ENCODE measurements around the gene MANEAL.

The MANEAL gene

DNA sequence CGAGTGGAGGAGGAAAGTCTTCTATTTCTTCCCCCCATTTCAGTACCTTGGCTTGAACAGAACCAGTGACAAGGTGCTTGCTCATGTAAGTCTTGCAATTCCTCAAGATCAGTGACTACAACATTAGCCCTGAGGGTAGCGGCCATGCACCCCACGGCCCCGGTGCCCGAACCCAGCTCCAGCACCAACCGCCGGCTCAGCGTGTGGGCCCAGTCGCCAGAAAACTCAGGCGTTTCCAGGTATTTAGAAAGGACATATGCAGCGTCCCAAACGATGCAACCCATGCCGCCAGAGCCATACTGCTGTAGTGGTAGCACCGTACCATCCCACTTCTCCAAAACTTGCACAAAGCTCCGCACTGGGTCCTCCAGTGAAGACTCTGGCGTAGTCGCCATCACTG lies 11.2 kb upstream of the MANEAL start:
- DNase-seq, result no peak

DNA sequence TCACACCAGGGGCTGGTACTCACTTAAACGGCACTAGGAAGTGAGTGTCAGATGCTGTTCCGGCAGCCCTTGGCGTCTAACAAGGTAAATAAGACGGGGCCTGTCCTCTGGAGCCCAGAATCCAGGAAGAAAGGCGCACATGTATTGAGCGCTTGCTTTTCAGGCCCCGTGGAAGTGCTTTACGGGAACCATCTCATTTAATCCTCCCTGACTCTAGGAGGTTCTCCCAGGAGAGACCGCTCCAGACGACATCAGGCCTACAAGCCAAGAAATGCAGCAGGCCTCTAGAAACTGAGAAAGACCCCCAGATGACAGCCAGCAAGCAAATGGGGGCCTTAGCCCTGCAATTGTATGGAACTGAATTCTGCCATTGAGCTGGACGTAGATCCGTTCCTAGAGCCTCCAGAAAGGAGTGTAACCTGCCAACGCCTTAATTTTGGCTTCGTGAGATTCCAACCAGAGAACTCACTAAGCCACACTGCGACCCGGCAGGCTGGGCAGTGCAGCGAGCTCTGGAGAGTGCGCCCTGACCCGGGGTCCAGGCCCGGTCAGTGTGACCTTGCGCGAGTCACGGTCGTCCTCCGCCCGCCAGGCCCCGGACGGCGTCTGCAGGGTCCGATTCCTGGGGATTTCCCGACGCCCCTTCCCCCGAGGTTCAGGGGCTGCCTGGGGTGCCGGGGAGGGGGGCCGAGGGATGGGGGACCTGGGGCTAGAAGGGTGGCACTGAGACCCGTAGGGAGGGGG lies 532 bp upstream of the MANEAL start:
- DNase-seq, result no peak

DNA sequence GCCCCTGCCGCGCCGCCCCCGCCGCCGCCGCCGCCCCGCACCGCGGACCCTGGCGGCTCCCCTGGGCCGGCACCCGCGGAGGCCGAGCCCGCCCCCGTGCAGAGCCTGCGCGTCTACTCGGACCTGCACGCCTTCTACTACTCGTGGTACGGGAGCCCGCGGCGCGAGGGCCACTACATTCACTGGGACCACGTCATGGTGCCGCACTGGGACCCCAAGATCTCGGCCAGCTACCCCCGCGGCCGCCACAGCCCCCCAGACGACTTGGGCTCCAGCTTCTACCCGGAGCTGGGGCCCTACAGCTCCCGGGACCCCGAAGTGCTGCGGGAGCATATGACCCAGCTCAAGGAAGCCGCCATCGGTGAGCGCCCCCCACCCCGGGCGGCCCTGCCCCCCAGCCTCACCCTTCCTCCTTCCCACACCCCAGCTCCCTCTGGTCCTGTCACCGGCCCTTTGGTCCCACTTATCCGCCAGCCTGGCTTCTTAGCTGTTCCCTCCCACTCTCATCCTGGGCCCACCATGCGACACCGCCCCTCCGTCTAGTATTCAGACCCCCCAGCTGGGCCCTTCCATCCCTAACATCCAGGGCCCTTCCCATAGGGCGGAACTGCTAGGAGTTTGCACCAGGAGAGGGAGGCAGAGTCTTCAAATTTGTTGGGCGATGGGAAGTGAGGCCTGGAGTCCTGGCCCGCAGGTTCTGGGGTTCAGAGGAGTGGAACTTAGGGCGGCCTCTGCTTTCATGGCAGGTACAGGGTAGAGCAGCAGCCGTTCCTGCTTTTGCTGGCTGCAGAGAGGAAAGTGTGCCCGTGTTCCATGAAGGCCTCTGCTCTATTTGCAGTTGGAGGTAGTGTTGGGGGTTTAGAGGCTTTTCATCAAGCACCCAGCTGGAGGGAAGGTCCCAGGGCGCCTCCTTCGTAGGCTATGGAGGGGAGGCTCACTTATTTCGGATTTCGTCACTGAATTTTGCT lies 1.0 kb downstream of the MANEAL start:
- DNase-seq, result no peak

DNA sequence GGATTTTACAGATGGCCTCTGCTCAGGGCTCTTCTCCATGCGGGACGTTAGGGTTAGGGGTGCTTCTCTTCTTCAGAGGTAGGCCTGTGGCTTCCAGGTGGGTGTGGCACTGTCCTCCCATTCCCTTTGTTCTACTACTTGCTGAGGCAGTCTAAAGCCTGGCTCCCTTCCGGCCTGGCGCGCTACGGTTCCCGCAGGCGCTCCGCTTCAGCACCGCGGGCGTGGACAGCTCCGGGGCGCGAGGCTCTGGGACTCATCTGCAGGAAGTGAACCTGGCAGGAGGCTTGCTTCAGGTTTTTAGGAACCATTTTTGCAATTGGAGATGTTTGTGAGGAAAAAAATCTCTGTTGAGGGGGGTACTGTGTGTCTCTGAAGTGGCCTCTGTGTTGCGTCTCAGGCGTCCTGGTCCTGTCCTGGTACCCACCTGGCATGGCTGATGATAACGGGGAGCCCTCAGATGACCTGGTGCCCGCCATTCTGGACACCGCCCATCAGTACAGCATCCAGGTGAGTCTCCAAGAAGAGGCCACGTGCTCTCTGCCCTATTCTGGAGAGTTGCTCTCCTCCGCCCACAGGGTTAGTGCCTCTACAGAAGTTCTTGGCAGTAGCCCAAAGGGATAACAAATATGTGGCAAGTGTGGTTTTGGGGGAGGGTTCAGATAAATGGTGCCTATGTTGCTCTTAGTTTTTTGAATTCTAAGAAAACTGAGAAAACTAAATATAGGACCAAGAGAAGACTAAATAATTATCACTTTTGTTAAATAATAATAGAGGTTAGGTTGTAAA lies 1.9 kb downstream of the MANEAL start:
- DNase-seq, result peak in 1 of 2 experiments; percentile 48

DNA sequence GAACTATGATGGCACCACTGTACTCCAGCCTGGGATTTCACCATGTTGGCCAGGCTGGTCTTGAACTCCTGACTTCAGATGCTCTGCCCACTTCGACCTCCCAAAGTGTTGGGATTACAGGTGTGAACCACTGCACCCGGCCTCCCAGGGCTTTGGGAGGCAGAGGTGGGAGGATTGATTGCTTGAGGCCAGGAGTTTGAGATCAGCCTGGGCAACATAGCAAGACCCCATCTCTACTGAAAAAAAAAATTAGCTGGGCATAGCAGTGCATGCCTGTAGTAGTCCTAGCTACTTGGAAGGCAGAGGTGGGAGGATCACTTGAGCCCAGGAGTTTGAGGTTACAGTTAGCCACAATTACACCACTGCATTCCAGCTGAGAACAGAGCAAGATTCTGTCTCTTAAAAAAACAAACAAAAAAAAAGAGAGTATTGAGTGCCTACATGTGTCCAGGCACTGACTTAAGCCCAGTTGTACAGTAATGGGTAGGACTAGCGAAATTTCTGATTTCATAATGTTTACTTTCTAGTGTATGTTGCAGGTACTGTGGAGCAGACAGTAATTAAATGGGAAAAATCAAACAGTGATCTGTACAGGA lies 4.2 kb downstream of the MANEAL start:
- DNase-seq, result no peak

DNA sequence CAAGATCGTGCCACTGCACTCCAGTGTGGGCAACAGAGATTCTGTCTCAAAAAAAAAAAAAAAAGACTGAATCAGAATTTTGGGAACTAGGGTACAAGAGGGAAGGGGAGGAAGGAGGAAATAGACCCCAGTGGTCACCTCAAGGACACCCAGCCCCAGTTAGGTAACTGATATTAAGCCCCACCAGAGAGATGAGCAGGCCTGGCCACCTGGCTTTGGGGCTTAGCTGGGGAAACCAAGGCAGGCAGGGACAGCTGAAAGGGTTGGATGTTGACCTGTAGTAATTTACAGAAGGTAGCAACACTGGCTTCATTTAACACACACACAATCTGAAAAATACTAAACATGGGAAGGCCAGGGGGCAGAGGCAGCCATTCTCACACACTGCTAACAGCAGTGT lies 8.8 kb downstream of the MANEAL start:
- no peak for DNase-seq

DNA sequence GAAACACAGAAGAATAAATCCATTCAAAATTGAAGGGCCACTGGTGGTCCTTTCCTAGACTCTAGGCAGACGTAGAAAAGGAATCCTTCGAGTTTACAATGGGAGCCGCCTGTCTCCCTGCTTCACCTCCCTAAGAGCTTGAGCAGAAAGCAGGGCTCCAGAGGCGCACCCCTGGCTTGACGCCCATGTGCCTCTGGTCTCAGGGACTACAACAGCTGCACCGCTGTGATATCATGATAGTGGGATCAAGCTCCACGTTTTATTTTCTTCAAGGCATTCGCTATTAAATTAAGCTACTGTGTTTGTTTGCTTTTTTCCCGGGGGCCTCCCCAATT lies 13.5 kb downstream of the MANEAL start:
- DNase-seq, result no peak

DNA sequence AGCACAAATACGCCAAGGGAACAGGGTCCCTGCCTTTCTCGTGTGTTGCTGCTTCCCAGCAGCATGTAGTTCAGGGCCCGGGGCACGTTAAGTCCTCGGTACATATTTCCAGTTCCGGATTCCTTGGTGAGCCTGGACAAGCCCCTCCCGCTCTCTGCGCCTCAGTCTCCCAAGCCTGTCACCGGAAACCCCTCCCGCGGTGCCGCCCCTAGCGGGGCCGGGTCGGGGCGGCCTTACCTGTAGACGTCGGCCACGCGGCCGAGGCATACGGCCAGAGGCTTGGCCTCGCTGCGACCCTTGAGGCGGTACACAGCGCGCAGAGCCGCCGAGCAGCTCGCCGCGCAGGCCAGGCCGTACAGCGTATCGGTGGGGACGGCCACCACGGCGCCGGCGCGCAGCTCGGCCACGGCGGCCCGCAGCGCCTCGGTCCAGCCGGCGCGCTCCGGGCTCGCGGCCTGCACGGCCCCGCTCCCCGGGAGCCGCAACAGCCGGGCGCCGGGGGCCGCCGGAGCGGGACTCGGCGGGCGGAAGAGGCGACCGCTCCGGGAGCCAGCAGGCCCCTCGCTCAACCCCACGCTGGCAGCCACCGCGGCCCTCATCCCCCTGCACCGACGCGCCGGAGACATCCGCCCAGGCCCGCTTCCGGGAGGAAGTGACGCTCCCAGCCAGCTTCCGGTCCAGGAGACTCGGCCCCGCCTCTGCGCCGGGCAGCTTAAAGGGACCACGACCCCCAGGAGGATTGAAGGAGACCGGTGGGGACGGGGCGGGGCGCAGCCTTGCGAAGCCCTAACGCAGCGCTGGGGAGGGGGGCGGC lies 14.1 kb downstream of the MANEAL start, which contains the start of the genes C1orf122 and YRDC:
C1orf122 (plus strand) TSS at position 236 of the 814 bp plus-strand sequence. CDS start 615 bp downstream, outside the sequence.
YRDC (minus strand) TSS at position 654 of the 814 bp plus-strand sequence; CDS start at position 626, 28 bp downstream.
- peak; percentile 91 to 93 for DNase-seq

DNA sequence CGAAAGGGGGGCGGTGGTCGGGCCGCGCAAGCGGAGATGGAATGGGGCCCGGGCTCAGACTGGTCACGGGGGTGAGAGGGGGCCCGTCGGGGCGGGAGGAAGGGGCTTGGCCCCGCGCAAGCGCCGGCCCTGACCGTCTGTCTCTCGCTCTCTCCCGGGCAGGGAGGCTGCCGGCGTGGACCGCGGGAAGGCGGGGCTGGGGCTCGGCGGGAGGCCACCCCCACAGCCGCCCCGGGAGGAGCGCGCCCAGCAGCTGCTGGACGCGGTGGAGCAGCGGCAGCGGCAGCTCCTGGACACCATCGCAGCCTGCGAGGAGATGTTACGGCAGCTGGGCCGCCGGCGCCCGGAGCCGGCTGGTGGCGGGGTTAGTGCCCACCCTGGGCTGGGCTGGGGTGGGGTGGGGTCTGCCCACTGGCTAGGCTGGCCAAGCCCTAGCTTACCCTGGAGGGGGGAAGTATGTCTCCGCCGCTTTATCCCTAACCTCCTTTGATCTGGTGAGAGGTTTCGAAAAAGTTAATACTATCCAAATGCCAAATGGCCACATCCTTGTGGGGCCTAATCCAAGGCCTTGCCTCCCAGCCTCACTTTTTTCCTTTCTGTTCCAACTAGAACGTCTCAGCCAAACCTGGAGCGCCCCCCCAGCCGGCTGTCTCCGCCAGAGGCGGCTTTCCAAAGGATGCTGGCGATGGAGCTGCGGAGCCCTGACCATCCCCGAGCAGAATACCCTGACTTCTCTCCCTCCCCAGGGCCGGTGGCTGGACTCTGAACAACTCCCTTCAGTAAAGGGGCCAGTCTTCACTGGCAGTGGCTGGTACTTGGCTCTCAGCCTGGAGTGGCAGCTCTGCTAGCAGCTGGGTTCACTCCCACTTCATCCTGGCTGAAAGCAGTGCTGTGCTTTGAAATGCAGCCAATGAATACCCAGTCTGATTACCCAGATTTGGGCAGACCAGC lies 15.0 kb downstream of the MANEAL start:
- DNase-seq, result peak in 1 of 2 experiments; percentile 15

DNA sequence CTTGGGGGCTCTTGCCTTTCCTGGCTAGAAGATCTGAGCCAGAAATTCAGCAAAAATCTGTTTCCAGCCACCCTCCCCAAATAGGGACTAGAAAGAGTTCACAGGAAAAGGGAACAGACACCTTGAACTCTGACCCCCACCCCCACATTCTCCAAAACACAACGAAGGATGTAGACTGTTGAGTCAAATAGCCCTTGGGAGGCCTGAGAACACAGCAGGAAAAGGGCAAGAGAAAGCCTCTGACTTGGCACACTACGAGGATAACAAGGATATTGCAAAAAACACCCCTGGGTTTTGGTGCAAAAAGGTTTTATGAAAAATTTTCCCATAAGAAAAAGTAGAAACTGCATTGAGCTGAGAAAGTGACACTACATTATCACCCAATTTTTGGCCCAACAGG lies 16.3 kb downstream of the MANEAL start:
- no peak for DNase-seq

DNA sequence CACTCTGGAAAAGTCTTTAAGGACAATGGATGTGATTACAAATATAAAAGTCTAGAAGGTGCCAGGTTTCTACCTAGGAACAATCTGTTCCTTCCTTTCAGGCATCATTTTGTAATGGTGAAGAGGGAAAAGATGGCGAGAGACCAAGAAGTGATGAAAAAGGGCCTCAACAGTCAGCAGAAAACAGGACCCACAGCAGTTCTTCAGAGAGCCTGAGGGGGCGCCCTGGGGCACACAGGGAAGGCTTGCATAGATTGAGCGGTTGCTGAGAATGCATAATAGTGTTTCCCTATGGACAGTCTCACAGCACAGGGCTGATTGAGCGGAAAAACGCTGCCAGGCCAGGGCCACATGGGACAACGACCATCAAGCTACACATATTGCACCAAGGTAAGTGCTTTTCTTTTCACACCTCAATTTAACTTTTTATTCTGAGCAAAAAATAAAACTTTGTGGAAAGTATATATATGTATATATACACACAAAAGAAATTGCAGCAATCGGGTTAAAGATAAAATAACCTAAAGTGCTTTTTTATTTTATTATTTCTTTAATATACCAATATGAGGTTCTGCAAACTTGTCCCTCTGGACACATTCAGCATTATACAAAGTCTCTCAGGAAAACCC lies 17.5 kb downstream of the MANEAL start:
- DNase-seq, result peak; percentile 50 to 60

DNA sequence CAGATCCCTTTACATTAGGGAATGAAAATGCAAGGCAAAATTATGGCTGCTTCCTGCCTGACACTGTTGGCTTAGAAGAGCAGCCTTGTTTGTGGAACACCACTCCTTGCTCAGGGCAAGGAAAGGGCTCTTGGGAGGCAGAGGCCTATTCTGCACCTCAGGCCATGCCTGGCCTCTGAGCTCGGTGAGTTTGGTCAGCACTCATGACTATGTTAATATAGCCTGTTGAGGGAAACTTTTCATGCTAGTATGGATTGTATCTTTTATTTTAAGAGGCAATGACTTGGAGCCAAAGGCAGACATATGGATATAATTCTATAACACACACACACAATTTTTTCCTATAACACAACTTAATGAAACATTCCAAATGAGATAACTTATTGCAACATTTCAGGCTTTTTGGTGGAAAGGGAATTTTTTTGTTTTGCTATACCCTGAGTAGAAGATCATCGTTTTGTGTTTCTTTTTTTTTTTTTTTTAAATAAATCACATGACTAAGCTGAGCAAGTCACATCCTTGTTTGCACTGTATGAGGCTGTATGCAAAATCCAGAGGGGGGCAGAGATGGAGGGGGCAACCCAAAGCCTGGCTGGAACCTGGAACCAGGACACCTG lies 20.0 kb downstream of the MANEAL start:
- DNase-seq, result no peak

DNA sequence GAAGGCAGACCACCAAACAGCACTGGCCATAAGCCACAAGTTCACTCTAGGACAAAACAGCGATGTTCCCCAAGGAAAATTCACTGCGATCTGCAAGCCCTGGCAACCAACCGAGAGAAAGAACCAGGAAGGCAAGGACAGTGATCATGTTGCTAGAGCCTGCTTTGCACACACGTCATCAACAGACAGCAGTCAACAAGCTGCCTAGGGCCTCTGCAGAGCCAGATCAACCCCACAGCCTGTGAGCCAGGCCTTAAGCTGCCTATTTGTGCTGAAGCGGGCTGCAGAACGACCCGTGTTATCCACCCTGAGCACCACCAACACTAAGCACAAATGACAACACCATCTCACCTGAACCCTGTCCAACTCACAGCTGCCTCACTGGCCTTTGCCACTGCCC lies 20.6 kb downstream of the MANEAL start:
- DNase-seq, result no peak

DNA sequence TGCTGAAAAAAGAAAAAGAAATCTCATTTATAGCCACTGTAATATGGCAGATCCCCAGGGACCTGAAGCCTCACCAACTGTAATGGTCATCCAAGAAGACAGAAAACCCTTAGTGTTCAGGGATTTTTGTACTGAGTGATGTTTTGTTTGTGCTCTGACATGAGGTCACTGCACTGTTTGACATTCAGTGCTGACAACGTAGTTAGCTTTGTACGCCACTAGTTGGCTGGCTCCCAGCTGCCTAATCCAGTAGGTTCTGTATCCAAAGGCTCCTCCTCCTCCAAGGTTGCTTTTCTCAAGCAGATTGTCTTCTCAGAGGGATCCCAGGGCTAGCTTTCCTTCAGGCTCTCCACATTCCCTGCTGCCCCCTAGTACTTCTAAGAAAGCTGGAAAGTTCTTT lies 23.8 kb downstream of the MANEAL start:
- no peak for DNase-seq

DNA sequence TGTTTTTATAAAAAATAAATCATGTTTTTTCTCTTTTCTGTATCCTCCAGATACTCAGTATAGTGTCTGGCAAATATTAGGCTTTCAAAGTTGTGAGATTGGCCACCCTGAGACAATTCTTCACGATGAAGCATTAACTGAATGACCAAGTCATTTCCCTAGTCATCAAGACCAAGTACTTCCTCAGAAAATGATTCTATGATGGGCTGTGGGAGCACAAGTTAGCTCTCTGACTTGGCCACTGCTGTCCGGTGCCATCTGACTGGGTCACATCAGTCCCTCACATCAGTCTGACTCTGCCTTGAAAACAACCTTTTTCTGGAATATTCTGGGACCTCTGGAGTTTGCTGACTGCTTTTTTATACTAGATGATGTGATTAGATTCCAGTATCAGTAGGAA lies 27.8 kb downstream of the MANEAL start:
- no peak for DNase-seq

DNA sequence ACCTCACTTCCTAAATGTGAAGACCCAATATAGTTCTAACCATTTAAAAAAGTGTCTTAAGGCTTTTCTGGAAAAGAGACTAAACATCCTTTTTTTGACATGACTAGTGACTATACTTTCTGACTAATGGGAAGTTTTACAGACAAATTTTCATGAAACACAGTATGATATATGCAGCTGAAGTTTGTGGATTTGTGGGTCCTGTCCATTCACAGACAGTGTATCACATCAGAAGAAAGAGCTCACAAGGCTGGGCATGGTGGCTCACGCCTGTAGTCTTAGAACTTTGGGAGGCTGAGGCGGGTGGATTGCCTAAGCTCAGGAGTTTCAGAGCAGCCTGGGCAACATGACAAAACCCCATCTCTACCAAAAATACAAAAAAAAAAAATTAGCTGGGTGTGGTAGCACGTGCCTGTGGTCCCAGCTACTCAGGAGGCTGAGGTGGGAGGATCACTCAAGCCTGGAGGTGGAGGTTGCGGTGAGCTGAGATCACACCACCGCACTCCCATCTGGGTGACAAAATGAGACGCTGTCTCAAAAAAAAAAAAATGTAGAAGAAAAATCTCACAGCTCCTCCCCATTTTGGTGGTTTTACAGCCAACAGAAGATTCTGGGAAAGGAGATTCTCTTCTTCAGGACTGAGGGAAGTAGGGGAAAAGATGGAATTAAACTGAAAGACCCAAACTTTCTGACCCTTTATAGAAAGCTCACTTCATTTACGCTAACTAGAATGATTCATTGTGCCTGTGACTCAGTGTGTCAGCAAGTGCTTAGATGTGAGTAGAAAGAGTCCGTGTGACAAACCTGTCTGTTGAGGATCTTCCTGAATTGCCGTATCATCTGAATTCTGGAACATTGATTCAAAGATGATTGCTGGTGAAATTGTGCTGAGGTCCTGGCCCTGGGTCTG lies 29.5 kb downstream of the MANEAL start:
- DNase-seq, result no peak

DNA sequence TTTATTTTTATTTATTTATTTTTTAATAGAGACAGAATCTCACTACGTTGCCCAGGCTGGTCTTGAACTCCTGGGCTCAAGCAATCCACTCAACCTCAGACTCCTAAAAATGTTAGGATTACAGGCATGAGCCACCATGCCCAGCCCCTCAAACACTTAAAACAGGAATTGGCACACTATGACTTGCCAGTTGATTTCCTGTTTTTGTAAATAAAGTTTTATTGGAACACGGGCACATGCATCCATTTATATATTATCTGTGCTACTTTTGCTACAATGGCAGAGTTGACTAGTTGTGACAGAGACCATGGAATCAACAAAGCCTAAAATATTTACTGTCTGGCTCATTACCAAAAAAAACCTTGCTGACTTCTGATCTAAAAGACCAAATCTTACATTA lies 30.4 kb downstream of the MANEAL start:
- no peak for DNase-seq

DNA sequence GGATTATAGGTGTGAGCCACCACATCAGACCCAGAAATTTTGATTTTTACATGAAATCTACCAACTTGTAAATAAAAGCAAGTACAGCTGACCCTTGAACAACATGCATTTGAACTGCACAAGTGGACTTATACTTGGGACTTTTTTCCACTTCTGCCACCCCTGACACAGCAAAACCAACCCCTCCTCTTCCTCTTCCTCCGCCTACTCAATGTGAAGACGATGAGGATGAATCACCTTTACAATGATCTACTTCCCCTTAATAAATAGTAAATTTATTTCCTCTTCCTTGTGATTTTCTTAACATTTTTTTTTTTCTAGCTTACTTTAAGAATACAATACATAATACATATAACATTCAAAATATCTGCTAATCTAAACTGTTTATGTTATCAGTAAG lies 31.9 kb downstream of the MANEAL start:
- no peak for DNase-seq

Measured in stimulated activated CD4-positive, alpha-beta T cell treated with anti-CD3 and anti-CD28 coated beads, Interleukin-4, amount 100 ng/mL, for 4 hours (primary cell).